OCI-LY7 (cell line): ENCODE data around the gene EML3.

Experiments
- EZH2phosphoT487 ChIP-seq: fragments of 200-600 bp; sonication (generic); IDR thresholded peaks from 2 replicates; pipeline ENCODE4 v1.6.1; 2018; ENCODE audit warnings: low read depth, borderline replicate concordance, mild to moderate bottlenecking, mixed run types, antibody characterized with exemption, low read length, moderate library complexity, mixed read lengths
- TF ChIP-seq, protein P1 (sequence below): fragments of 200-600 bp; sonication (generic); conservative IDR thresholded peaks from 2 replicates; pipeline ENCODE4 v1.5.1; 2014; ENCODE audit warnings: mild to moderate bottlenecking, antibody characterized with exemption, low read length, moderate library complexity, mixed read lengths

DNA sequence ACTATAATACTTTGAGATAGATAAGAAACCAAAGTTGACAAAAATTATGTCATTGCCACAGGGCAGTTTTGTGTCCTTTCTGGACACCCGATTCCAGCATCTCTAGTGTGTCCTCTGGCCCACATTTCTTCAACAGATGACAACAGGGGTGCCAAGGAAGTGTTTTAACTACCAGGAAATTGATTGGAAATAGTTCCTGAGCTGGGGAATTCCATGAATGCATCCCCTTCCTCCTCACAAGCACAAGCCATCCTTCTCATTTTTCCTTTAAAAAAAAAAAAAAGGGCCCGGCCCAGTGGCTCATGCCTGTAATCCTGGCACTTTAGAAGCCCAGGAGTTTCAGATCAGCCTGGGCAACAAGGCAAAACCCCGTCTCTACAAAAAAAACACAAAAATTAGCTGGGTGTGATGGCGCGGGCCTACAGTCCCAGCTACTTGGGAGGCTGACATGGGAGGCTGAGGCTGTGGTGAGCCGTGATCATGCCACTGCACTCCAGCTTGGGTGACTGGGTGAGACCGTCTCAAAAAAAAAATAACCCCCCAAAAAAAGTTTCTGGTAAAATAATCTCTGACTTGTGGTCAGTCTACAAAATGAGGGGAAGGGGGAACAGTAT, 10.0 kb upstream of the EML3 start:
- TF ChIP-seq, protein P1, sequence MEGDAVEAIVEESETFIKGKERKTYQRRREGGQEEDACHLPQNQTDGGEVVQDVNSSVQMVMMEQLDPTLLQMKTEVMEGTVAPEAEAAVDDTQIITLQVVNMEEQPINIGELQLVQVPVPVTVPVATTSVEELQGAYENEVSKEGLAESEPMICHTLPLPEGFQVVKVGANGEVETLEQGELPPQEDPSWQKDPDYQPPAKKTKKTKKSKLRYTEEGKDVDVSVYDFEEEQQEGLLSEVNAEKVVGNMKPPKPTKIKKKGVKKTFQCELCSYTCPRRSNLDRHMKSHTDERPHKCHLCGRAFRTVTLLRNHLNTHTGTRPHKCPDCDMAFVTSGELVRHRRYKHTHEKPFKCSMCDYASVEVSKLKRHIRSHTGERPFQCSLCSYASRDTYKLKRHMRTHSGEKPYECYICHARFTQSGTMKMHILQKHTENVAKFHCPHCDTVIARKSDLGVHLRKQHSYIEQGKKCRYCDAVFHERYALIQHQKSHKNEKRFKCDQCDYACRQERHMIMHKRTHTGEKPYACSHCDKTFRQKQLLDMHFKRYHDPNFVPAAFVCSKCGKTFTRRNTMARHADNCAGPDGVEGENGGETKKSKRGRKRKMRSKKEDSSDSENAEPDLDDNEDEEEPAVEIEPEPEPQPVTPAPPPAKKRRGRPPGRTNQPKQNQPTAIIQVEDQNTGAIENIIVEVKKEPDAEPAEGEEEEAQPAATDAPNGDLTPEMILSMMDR = no peak
- TF ChIP-seq EZH2phosphoT487 = no peak
